ENCODE data around the gene FAM184B.

DNA sequence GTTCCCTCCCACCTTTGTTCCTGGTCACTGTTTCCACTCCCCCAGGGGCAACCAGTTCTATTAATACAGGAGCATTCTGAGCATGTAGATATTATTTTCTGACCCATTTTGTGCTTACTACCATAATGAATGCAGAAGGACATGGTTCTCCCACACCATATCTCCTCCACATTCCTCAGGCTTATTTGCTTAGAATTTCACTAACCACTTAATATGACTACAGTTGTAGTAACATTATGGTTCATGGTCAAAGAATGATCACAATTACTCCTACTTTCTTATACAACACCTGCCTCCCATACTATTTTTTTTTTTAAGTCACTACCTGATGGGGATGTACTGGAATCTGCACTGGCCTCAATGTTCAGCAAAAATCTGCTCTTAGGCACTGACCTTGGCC, 7.5 kb upstream of the FAM184B start:
- TF ChIP-seq, protein P1, sequence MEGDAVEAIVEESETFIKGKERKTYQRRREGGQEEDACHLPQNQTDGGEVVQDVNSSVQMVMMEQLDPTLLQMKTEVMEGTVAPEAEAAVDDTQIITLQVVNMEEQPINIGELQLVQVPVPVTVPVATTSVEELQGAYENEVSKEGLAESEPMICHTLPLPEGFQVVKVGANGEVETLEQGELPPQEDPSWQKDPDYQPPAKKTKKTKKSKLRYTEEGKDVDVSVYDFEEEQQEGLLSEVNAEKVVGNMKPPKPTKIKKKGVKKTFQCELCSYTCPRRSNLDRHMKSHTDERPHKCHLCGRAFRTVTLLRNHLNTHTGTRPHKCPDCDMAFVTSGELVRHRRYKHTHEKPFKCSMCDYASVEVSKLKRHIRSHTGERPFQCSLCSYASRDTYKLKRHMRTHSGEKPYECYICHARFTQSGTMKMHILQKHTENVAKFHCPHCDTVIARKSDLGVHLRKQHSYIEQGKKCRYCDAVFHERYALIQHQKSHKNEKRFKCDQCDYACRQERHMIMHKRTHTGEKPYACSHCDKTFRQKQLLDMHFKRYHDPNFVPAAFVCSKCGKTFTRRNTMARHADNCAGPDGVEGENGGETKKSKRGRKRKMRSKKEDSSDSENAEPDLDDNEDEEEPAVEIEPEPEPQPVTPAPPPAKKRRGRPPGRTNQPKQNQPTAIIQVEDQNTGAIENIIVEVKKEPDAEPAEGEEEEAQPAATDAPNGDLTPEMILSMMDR (IDR thresholded peaks at IDR 0.05; ENCODE audit: low read length), result no peak
- no peak for TF ChIP-seq EZH2 (optimal IDR thresholded peaks at IDR 0.05; ENCODE audit: low read depth, low read length)
- TF ChIP-seq EZH2phosphoT487 (IDR thresholded peaks at IDR 0.05; ENCODE audit: low read length), result no peak
